GM19438 (cell line): ENCODE results near the gene MAD1L1.

Experiments used
- ATAC-seq: cut with Tn5 transposase; IDR thresholded peaks from one replicate; pipeline ENCODE4 v1.9.1; 2021; ENCODE audit warnings: low read depth; ENCODE audit not compliant: unreplicated experiment

MAD1L1 gene

DNA sequence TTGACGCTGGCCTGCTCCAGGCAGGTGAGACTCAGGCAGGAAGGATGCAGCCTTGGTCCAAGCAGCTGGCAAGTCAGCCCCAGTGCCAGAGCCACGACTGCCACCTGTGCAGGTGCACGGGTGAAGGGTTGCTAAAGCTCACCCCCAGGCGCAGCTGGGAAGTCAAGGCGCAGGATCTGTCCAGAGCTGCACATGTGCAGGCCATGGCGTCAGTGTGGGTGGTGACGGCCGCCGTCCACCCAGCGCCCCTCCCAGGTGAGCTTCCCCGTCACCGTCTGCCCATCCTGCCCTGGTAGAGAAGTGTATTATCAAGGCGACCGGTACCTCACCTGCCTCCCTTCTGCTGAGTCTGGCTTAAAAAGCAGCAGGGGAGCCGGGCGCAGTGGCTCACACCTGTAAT is 110.1 kb downstream of the MAD1L1 start:
- no peak for ATAC-seq

DNA sequence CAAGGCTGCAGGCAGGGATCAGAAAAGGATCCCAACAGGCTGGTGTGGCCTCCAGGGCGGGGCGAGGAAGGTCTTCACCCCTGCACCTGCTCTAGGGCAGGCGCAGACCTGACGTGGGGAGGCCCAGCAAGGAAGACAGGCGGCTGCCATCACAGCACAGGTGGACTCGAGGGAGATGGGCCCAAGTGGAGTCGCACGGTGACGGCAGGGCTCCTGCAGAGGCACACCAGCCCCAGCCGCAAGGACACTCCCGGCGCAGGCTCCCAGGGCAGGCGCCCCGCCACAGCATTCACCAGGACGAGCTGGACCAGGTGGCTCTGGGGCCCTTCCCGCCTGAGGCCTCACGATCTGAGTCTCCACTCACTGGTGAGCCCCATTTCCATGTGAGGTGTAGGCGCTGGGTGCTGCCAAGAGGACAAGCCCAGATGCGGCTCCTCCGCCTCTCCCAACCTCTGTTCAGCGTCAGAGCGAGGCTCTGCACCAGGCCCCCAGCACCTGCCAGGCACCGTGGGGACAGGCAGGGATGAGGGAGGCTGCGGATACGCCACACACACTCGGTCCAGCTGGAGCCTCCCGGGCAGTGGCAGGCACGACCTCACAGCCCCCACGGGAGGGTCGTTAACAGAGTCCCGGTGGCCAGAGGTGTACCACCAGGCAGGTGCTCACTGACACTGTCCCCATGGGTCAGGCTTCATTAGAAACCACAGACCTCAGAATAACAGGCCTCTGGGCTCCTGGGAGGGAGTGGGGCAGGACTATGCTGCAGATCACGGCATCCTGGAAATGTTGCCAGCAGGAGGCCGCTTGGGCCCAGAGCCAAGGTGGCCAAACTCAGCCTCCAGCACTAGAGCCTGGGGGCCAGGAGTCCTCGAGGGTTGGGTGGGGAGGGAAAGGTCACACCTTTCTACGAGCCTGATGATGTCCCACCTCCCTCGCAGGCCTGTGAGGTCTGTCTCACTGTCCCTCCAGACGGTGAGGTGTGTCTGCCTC is 111.6 kb downstream of the MAD1L1 start:
- ATAC-seq, result no peak

DNA sequence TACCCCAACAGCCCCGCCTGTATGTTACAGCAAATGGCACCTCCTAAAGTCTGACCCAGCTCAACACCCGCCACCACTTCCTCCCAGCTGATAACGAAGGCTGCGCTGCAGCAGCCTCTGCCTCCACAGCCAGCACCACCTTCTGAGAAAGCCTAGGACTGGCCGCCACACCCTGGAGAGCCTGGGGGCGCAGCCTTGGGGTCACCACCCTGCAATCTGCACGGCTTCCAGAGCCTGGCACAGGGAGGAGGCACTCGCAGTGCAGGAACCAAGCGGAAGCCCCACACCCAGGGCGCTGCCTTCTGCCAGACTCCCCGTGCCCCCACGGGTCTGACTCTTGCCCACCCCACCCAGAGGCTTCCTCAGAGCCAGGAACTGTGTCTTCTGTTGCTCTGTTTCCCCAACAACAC is 112.5 kb downstream of the MAD1L1 start:
- no peak for ATAC-seq

DNA sequence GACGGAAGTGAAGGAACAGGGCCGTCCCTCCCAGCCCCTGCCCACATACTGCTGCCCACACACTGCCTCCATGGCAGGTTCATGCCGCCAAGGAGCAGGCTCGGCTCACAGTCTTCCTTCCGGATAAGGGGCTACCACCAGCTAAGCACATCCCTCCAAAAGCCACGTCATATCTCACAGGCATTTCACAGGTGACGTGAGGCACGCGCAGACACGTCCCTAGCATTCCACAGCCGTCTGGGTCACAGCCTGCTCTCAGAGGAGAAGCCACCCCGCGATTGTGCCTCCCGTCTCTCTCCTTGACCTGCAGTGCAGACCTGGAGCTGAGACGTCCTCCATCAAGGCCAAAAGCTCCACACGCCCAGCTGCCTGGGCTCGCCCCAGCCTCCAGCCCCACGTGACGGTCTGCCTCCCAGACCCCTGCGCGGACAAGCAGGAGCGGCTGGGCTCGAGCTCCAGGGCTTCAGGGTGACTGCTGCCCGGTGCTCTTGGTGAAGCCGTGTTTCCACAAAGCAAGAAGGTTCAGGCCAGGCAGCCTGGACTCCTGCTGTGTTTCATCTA is 114.0 kb downstream of the MAD1L1 start:
- no peak for ATAC-seq

DNA sequence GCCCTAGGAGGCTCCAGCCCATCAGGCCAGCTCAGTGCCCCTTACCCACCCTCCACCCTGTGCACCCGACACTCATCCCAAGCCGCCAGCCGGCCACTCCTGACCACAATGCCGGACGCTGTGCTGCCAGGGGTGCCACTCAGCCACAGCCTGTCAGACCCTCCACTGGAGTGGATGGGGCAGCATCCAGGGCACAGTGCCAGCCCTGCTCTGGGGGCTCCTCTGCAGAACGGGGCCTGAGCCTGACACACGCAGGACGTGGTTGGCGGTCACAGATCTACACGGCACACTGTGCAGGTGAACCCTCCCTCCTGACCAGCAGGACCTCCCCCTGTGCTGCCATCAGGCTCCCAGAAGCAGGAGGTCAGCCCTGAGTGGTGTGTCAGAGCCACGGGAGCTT is 114.7 kb downstream of the MAD1L1 start:
- no peak for ATAC-seq

DNA sequence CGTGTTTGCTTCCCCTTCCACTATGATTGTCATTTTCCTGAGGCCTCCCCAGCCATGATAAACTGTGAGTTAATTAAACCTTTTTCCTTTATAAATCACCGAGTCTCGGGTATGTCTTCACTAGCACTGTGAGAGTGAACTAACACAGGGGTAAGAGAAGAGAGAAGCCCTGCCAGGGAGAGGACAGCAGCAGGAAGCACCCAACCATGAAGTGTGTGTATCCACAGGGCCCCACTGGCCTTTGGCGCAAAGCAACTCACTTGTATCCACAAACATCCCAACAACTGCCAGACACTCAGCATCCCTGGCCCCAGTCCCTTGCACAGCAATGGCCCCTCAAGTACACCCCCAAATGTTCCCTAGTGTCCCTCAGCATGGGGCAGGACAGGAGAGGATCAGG is 115.1 kb downstream of the MAD1L1 start:
- no peak for ATAC-seq

DNA sequence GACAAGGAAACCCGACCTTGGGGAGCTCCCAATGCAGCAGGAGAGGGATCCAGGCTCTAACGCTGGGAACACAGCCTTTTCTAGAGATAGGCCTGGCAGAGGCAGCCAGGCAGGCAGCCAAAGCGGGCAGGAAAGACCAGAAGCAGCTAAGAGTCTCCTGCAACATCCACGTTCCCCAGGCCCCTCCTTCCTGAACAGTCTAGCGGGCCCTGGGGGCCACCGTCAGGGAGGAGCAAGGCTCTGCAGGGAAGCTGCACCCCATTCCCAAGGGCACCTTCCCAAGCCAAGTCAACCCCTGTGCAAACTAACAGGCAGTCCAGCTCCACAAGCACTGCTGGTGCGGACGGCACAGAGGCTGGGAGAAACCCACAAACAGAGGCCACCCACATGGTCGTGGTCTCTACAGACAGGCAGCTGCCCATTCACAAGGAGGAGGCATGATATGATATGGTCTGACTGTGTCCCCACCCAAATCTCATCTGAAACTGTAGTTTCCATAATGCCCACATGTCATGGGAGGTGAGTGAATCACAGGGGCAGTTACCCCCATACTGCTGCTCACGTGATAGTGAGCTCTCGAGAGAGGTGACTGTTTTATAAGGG is 115.7 kb downstream of the MAD1L1 start:
- no peak for ATAC-seq

DNA sequence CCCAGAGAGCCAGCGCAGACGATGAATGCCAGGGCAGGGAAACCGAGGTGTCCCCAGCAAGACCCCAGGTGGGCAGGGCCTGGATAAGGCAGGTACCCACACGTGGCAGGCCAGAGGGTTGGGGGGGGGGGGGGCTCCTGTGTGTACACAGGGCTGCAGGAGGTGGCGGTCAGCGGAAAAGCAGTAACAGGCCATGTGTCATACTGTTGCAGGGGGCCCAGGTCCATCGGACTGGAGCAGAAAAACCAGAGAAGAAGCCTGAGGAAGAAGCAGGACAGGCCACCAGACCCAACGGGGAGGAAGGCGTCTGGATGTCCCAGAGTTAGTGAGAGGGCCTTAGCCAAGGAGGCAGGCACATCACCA is 116.3 kb downstream of the MAD1L1 start:
- no peak for ATAC-seq

DNA sequence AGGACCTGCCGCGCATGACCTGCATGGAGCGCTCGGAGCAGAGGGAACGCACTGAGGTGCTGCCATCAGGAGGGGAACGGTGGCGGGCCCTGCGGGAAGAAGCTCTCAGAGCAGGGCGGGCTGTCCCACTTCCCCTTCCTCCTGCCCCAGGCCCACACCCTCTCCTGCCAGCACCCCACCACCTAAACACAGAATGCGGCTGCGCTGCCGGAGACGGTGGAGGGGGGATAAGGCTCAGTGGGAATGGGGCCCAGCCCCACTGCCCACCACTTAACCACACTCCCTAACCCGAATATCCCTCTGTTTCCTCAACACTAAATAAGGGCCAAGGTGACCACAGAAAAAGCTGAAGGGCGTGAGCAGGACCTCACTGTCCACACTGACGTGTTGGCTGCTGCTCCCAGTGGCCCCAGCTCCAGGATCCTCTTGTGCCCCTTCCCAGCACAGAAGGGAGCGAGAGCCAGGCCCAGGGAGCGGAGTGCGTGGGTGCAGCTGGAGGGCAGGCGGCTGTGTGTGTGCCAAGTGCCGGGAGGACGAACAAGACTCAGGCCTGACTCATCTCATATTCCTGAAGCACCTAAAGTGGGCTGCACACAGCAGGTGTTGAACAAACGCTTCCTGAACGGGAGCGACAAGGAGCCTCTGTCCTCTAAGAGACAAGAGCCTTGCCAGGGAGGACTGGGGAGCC is 116.8 kb downstream of the MAD1L1 start:
- ATAC-seq, result no peak

DNA sequence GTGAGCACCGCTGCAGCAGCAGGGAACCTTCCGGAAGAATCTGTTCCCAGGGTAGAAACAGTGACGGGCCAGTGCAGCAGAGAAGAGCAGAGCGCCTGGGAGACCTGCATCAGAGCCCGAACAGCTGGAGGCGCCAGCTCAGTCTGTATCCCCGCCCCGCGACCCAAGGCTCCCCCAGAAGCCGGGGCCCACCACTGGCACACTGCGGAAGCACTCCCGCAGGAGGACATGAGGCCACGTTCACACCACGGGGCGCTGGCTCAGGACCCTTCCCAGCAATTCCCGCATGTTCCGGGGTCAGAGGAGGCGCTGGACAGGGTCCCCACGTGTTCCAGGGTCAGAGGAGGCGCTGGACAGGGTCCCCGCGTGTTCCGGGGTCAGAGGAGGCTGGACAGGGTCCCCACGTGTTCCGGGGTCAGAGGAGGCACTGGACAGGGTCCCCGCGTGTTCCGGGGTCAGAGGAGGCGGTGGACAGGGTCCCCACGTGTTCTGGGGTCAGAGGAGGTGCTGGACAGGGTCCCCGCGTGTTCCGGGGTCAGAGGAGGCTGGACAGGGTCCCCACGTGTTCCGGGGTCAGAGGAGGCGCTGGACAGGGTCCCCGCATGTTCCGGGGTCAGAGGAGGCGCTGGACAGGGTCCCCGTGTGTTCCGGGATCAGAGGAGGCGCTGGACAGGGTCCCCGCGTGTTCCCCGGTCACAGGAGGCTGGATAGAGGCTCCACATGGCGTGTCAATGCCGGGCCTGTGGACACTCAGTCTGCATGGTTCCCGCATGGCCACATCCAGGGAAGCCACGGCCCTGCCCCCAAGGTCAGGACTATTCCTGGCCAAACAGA is 117.6 kb downstream of the MAD1L1 start:
- no peak for ATAC-seq

DNA sequence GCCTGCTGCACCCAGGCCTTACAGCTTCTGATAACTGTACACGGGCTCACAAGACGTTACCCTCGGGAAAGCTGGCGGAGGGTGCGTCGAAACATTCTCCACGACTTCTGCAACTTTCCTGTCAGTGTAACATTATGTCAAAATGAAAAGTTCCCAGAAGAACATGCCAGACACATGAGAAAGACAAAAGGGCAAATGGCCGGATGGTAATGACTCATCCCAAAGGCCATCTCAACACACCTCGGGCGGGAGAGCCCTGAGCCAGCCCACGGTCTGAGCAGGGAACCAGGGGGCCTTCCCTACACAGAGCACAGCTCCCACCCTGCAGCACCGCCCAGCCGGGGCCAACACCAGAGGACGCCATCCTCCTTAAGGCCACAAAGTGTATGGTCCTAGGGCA is 118.7 kb downstream of the MAD1L1 start:
- no peak for ATAC-seq

DNA sequence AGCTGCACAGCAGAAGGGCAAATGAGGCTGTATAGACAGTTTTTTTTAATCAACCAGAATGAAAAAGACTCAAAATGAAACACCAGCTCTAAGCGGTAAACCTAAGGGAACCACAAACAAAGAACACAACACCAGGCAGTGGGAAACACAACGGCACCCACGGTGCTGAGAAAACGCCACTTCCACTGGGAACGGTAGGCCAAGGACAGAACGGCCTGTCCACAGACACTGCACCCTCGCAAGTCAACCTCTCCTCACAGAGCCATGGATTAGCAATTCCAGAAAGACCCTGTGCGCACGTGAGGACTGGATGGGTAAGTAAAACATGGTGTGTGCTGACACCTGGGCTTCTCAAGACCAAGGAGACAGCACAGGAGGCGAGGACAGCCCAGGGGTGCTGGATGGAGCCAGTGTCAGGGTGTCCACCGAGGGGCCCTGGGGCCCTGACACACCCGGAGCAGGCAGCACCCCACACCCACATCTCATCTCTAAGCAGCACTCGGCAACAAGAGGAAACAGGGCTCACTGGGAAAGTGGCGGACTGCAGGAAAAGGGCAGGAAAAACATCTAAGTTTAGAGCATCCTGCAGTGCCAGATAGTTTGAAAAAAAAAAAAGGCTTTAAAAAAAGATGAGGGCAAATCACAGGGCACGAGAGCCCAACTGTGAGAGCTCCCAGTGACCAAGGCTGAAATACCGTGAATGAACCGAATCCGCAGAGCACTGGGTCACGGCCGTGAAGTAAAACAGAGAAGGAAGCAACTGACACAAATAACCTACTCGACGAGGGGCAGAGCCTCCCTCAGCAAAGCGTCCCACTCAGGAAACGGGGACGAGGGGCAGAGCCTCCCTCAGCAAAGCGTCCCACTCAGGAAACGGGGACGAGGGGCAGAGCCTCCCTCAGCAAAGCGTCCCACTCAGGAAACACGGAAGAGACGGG is 120.2 kb downstream of the MAD1L1 start:
- ATAC-seq, result no peak

DNA sequence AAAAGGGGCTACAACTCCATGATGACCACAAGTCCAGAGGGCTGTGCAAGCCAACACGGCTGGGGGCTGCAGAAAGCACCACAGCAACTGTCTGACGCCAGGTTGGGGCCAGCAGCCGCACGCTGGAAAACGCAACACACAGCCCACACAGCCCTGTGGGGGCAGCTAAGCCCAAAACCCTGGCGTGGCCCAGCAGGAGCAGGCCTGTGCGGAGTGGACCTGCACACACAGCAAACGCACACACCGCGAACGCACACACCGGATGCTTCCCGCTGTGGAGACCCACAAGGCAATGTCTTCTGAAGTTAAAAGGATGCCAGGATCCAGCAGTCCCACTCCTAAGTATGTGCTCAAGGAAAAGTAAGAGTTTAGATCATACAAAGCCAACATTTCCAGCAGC is 121.2 kb downstream of the MAD1L1 start:
- ATAC-seq, result no peak

DNA sequence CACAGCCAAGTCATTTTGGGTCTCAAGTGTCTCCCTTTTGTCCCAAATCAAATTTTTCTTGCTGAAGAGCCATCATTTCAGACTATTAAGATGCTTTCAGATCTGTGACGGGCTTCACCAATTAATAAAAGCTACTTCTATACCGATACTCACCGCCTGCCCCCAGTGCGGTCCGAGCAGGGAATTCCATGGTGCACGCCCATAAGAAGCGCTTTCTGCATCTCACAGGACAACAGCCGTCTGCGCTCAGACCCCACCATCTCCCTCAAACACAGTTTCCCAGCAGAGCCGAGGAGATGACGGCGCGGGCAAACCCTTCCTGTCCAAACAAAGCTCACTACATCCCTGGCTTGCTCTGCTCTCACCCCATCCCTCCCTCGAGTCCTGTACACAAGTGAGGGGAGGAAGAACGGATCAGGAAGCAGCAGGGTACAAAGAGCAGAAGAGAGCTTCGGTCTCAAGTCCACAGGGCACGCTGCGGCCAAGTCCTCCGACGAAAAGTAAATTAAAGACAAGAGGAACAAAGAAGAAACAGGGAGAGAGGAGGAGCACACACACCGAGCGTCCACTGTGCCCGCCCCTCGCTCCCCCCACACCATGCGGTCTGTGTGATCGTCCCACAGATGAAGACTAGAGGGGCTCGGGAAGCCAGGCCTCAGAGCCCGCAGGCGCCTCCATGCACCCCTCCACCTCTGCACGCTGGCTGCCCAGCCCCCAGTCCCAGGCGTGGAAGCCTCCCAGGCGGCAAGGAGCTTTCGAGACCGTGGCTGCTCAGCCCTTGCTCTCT is 121.9 kb downstream of the MAD1L1 start:
- no peak for ATAC-seq

DNA sequence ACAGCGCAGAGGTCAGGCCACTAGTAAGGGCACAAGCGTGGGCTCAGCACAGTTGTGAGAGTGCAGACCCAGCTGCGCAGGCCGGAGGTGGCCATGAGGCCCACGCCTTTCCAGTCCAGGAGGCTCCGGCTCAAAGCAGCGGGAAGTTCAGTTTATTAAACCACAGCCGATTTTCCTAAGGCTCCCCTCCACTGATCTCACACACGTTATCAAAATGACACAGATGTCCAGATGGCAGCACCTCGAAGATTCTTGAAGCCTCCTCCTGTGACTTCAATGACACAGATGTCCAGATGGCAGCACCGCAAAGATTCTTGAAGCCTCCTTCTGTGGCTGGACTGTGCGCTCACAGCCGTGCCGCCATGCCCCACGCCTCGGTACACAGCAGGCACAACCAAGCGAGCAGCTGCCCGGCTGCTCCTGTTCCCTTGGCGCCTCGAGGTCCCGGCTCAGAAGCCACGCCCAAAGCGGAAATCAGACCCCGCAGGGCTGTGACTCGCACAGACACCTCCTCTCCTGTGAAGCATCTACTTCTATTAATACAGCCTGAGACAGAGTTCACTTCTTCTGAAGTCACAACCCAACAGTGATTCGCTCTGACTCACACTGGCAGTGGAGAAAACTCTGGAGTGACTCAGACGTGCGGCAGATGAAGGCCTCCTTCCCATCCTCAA is 122.7 kb downstream of the MAD1L1 start:
- ATAC-seq, result no peak

DNA sequence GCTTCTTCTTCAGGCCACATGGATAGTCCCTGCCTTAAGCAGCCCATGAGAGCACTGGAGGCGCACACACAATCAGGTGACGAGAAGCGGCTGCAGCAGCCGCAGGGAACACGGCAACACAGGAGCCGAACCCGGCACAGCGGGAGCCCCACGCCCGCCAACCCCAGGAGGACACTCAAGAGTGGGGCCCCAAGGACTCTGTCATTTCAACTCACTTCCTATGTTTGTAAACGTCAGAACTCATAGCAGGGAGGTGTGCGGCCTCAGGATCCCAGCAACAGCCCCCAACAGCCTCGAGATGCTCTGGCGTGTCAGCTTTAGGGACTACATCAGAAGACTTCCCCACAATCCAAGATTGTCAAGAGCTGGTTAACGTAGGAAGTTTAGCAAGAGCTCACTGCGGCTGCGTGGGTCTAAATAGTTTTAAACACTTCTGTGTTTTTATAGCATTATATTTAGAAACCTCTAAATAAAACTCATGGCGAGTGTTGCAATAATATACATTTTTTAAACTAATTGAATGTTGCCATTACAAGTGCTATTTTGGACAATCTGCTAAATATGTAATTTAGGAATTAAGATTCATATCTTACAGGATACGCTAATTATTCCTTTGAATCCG is 123.4 kb downstream of the MAD1L1 start:
- ATAC-seq, result no peak

DNA sequence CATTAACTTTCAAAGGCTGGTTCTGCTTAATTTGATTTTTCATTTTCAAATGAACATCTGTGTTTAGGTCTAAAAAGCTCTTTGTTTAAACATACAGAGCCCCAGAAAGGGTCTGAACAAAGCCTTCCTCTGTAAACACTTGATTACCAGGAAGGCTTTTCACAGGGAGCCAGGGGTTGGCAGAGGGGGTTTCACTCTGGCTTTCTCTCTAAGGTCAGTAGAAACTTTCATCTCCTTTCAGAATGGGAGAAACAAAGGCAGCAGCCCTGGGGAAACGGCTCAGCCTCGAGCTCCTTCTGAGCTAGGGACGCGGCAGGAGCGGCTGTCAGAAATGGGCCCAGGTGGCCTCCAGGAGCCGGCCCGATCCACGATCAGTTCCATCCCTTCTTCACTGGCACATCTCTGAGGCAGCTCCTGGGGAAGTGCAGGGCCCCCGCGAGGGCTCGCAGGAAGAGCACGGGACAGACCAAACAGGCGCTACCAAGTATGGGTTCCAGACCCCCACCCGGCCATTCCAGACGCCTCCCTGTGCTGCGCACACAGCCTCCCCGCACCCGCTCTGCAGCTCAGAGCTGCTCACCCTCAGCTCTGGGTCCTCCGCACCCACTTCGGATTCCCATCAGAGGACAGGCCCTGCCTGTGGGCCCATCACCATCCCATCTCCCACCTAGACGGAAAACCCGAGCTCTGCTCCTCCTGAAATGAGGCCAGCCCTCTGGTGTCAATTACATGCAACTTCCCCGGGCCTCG is 124.1 kb downstream of the MAD1L1 start:
- ATAC-seq, result no peak
